ENCODE data around the gene NTRK2. TPM values are rescaled to one million over a fixed set of nuclear protein-coding genes. Genes with fewer than 3 reads are reported as not detected.

The NTRK2 gene
- total and polyA plus RNA-seq, 10 of the 15 experiments (the other 5 are each of a cell fraction or from before 2014, with no cell fraction given) = 0.42 to 4.6 (median 0.65) TPM

- TF ChIP-seq ZNF687 (IDR thresholded peaks at IDR 0.05) (peak; percentile 72), MTA2 (IDR thresholded peaks at IDR 0.05; ENCODE audit: low read depth) (peak; percentile 48), GATAD2B (conservative IDR thresholded peaks at IDR 0.05; ENCODE audit: low read depth) (0 out of 2 replicates have a peak, but pooled peaks have one; percentile 16), SPI1 (IDR thresholded peaks at IDR 0.05; ENCODE audit: borderline replicate concordance, insufficient read depth, low read depth, low read length) (peak; percentile 44; the same call in 1 of the 2 replicates), ZBED1 (IDR thresholded peaks at IDR 0.05; ENCODE audit: borderline replicate concordance) (no peak), NKRF (conservative IDR thresholded peaks at IDR 0.05) (no peak), IKZF2 (IDR thresholded peaks at IDR 0.05) (peak; percentile 72 to 77), RAD51 (IDR thresholded peaks at IDR 0.05) (no peak), ZNF384 (IDR thresholded peaks at IDR 0.05; ENCODE audit: borderline replicate concordance, low read depth, low read length) (no peak), PAX8 (IDR thresholded peaks at IDR 0.05) (no peak), NFYA (IDR thresholded peaks at IDR 0.05; ENCODE audit: borderline replicate concordance, low read depth, low read length) (no peak), RELB (IDR thresholded peaks at IDR 0.05; ENCODE audit: low read depth) (peak; percentile 56; the same call in 1 of the 2 replicates), RUNX3 (IDR thresholded peaks at IDR 0.05; ENCODE audit: low read length) (peak; percentile 54), BCL11A (IDR thresholded peaks at IDR 0.05; ENCODE audit: low read depth, low read length) (0 out of 2 replicates have a peak, but pooled peaks have one; percentile 25), PAX5 (IDR thresholded peaks at IDR 0.05; ENCODE audit: borderline replicate concordance, low read depth, low read length) (peak; percentile 61; the same call in 1 of the 2 replicates), BACH1 (IDR thresholded peaks at IDR 0.05; ENCODE audit: borderline replicate concordance) (peak; percentile 81; the same call in 1 of the 2 replicates), CBX3 (IDR thresholded peaks at IDR 0.05; ENCODE audit: borderline replicate concordance, low read depth) (no peak), MXI1 (IDR thresholded peaks at IDR 0.05; ENCODE audit: low read depth, low read length) (no peak), ATF2 (IDR thresholded peaks at IDR 0.05; ENCODE audit: low read length) (no peak)
Observed at GRCh38 chr9:84701801-84702200, 32.3 kb downstream of the NTRK2 start (continued).
